ENCODE measurements around the gene DHCR24.

- no peak for TF ChIP-seq POLR2A (IDR thresholded peaks at IDR 0.05)
- TF ChIP-seq CTCF (IDR thresholded peaks at IDR 0.05), result no peak
These were observed 43.5 kb downstream of the DHCR24 start for GRCh38 chr1:54843449-54843848.
